IMR-90 (cell line): ENCODE results near the gene NDUFAF7. TPM values are rescaled to one million over a fixed set of nuclear protein-coding genes. Genes with fewer than 3 reads are reported as not detected.

ENCODE experiments used
- ATAC-seq: fragments of 200-7000 bp; cut with Tn5 transposase; 2 replicates; pipeline ENCODE4 v1.9.1; 2020; ENCODE audit warnings: low read depth, mild to moderate bottlenecking, moderate library complexity
- BruUV-seq: library from RNA; stranded (reverse); fragments of 400-500 nt; replicated peaks from 2 replicates; lab custom pipeline; 2021; lab: Mats Ljungman, UMichigan
- CTCF ChIA-PET: fragments of 300-600 bp; formaldehyde crosslinking; extraction: SDS; loops from one replicate; lab custom pipeline; 2021; ENCODE audit warnings: antibody characterized with exemption; lab: Yijun Ruan, JAX
- POLR2A ChIA-PET: fragments of 300-600 bp; sonication (Branson Sonifier 250); formaldehyde crosslinking; loops from one replicate; lab custom pipeline; 2022; ENCODE audit warnings: antibody characterized with exemption; ENCODE audit not compliant: unreplicated experiment; lab: Charles Lee
- DNase-seq: peaks from one replicate; pipeline ENCODE4 v3.0.0; 2013
- H2AFZ ChIP-seq: replicated peaks from 2 replicates; pipeline ENCODE3; 2013; ENCODE audit warnings: low read length, mild to moderate bottlenecking; ENCODE audit not compliant: poor library complexity
- H2AK5ac ChIP-seq: 2 replicates; pipeline ENCODE4 v1.6.1; 2013; ENCODE audit warnings: low read depth, low read length, inconsistent platforms
- H2AK9ac ChIP-seq: replicated peaks from 2 replicates; pipeline ENCODE3; 2013; ENCODE audit warnings: mild to moderate bottlenecking, low read depth, low read length, moderate library complexity; ENCODE audit not compliant: poor library complexity
- H2BK120ac ChIP-seq: 2 replicates; pipeline ENCODE4 v1.6.1; 2013; ENCODE audit warnings: low read depth, low read length, inconsistent platforms
- H2BK15ac ChIP-seq: 3 replicates; pipeline ENCODE4 v1.6.1; 2013; ENCODE audit warnings: low read depth, low read length, inconsistent platforms
- H2BK20ac ChIP-seq: 2 replicates; pipeline ENCODE4 v1.6.1; 2013; ENCODE audit warnings: low read depth, mild to moderate bottlenecking, inconsistent platforms, low read length, moderate library complexity
- H2BK5ac ChIP-seq: 2 replicates; pipeline ENCODE4 v1.6.1; 2013; ENCODE audit warnings: mild to moderate bottlenecking, low read depth, low read length, inconsistent platforms; ENCODE audit not compliant: poor library complexity, severe bottlenecking
- H3K14ac ChIP-seq: replicated peaks from 2 replicates; pipeline ENCODE4 v1.6.1; 2013; ENCODE audit warnings: low read depth, low read length, inconsistent platforms
- H3K18ac ChIP-seq: 2 replicates; pipeline ENCODE4 v1.6.1; 2013; ENCODE audit warnings: low read depth, low read length, control low read depth
- H3K23ac ChIP-seq: 2 replicates; pipeline ENCODE4 v1.6.1; 2013; ENCODE audit warnings: low read depth, low read length, inconsistent platforms
- H3K27ac ChIP-seq: 2 replicates; pipeline ENCODE4 v1.5.1; 2013; ENCODE audit warnings: mild to moderate bottlenecking, control low read depth, low read length; ENCODE audit not compliant: insufficient read depth
- H3K27me3 ChIP-seq: 2 replicates; pipeline ENCODE4 v1.6.1; 2013; ENCODE audit warnings: low read length; ENCODE audit not compliant: control insufficient read depth, insufficient read depth
- H3K36me3 ChIP-seq: 2 replicates; pipeline ENCODE4 v1.6.1; 2013; ENCODE audit warnings: low read length, mixed read lengths; ENCODE audit not compliant: control insufficient read depth, insufficient read depth
- H3K4ac ChIP-seq: 2 replicates; pipeline ENCODE4 v1.6.1; 2013; ENCODE audit warnings: low read depth, low read length, inconsistent platforms
- H3K4me1 ChIP-seq: 2 replicates; pipeline ENCODE4 v1.6.1; 2013; ENCODE audit warnings: low read length, mixed read lengths; ENCODE audit not compliant: control insufficient read depth, insufficient read depth
- H3K4me2 ChIP-seq: 2 replicates; pipeline ENCODE4 v1.6.1; 2013; ENCODE audit warnings: low read depth, mild to moderate bottlenecking, control low read depth, low read length, moderate library complexity
- H3K4me3 ChIP-seq: 2 replicates; pipeline ENCODE4 v1.5.1; 2013; ENCODE audit warnings: low read depth, mild to moderate bottlenecking, control low read depth, low read length, moderate library complexity; ENCODE audit not compliant: insufficient read depth
- H3K56ac ChIP-seq: 2 replicates; pipeline ENCODE4 v1.6.1; 2013; ENCODE audit warnings: low read length, inconsistent platforms; ENCODE audit not compliant: insufficient read depth; ENCODE audit errors: extremely low read depth
- H3K79me1 ChIP-seq, 2 experiments: 2 replicates each; pipeline ENCODE4 v1.6.1; 2013; ENCODE audit warnings: low read length in 2 of 2, inconsistent platforms in 1 of 2, low read depth in 1 of 2
- H3K9ac ChIP-seq: 2 replicates; pipeline ENCODE4 v1.6.1; 2013; ENCODE audit warnings: low read depth, low read length, control low read depth
- H3K9me1 ChIP-seq: 2 replicates; pipeline ENCODE4 v1.6.1; 2013; ENCODE audit warnings: low read length, inconsistent platforms; ENCODE audit not compliant: insufficient read depth
- H3K9me3 ChIP-seq: 2 replicates; pipeline ENCODE4 v1.6.1; 2013; ENCODE audit warnings: low read length; ENCODE audit not compliant: control insufficient read depth, insufficient read depth
- H4K20me1 ChIP-seq: 2 replicates; pipeline ENCODE4 v1.6.1; 2013; ENCODE audit warnings: low read length, inconsistent platforms; ENCODE audit not compliant: insufficient read depth
- H4K5ac ChIP-seq: 2 replicates; pipeline ENCODE4 v1.6.1; 2013; ENCODE audit warnings: mild to moderate bottlenecking, low read depth, low read length, control low read depth
- H4K8ac ChIP-seq, 2 experiments: 2 replicates each; pipeline ENCODE4 v1.6.1; 2013; ENCODE audit warnings: low read depth in 2 of 2, low read length in 2 of 2, control low read depth in 1 of 2, inconsistent platforms in 1 of 2
- H4K91ac ChIP-seq: 2 replicates; pipeline ENCODE4 v1.6.1; 2013; ENCODE audit warnings: low read depth, low read length, inconsistent platforms; ENCODE audit not compliant: insufficient read depth
- BHLHE40 ChIP-seq: fragments of 150-350 bp; IDR thresholded peaks from 2 replicates; pipeline ENCODE4 v1.6.1; 2016; ENCODE audit warnings: mild to moderate bottlenecking, low read depth, low read length
- CEBPB ChIP-seq: IDR thresholded peaks from 2 replicates; pipeline ENCODE4 v1.6.1; 2012; ENCODE audit warnings: low read depth, low read length, improper control_type of control experiment
- CHD1 ChIP-seq: IDR thresholded peaks from 2 replicates; pipeline ENCODE4 v1.6.1; 2012; ENCODE audit warnings: low read depth, low read length, improper control_type of control experiment
- FOS ChIP-seq: fragments of 150-350 bp; IDR thresholded peaks from 2 replicates; pipeline ENCODE4 v1.6.1; 2016; ENCODE audit warnings: low read depth, low read length
- MAFK ChIP-seq: IDR thresholded peaks from 2 replicates; pipeline ENCODE4 v1.6.1; 2012; ENCODE audit warnings: low read depth, low read length, improper control_type of control experiment
- MAZ ChIP-seq: IDR thresholded peaks from 2 replicates; pipeline ENCODE4 v1.6.1; 2012; ENCODE audit warnings: low read depth, mild to moderate bottlenecking, low read length, improper control_type of control experiment, moderate library complexity, borderline replicate concordance
- MXI1 ChIP-seq: IDR thresholded peaks from 2 replicates; pipeline ENCODE4 v1.6.1; 2012; ENCODE audit warnings: low read depth, mild to moderate bottlenecking, low read length, moderate library complexity, borderline replicate concordance
- NFE2L2 ChIP-seq: fragments of 150-350 bp; IDR thresholded peaks from 2 replicates; pipeline ENCODE4 v1.6.1; 2016; ENCODE audit warnings: low read depth, mild to moderate bottlenecking, low read length
- POLR2A ChIP-seq: IDR thresholded peaks from 2 replicates; pipeline ENCODE4 v1.6.1; 2012; ENCODE audit warnings: mild to moderate bottlenecking, low read depth, low read length
- RAD21 ChIP-seq: IDR thresholded peaks from 2 replicates; pipeline ENCODE4 v1.6.1; 2012; ENCODE audit warnings: low read length, improper control_type of control experiment
- RCOR1 ChIP-seq: IDR thresholded peaks from 2 replicates; pipeline ENCODE4 v1.6.1; 2012; ENCODE audit warnings: mild to moderate bottlenecking, low read length, improper control_type of control experiment; ENCODE audit not compliant: insufficient replicate concordance
- RFX5 ChIP-seq: IDR thresholded peaks from 2 replicates; pipeline ENCODE4 v1.8.0; 2012; ENCODE audit warnings: low read depth, mild to moderate bottlenecking, low read length, moderate library complexity
- SMC3 ChIP-seq: fragments of 150-350 bp; IDR thresholded peaks from 2 replicates; pipeline ENCODE4 v1.6.1; 2016; ENCODE audit warnings: low read depth, mild to moderate bottlenecking, antibody characterized with exemption, low read length, moderate library complexity
- WGBS, 2 experiments: methylation state at CpG; one replicate each; pipeline versions ENCODE4 v1.1.5 to v1.1.7; 2013; ENCODE audit warnings: missing lambda C conversion rate in 2 of 2; ENCODE audit not compliant: insufficient read length in 1 of 2; ENCODE audit errors: extremely low coverage in 2 of 2; 5-methylcytosine and 5-hydroxymethylcytosine counted together
- dilution Hi-C: fragments of 300-500 bp; cut with HindIII; formaldehyde crosslinking; loops from one replicate; pipeline ENCODE4 v1.14.3; 2018; ENCODE audit warnings: low sequenced_read_pairs; ENCODE audit not compliant: unreplicated experiment
- in situ Hi-C: fragments of 300-500 bp; cut with MboI; formaldehyde crosslinking; loops from 3 replicates; pipeline ENCODE4 v1.14.3; 2019; ENCODE audit warnings: low sequenced_read_pairs, inconsistent platforms, mixed read lengths
- intact Hi-C: fragments of 100-400 bp; cut with micrococcal nuclease; formaldehyde crosslinking; loops from 2 replicates; pipeline ENCODE4 v1.10.0; 2022
- polyA plus RNA-seq, 3 experiments: library from polyadenylated mRNA; depleted of rRNA; stranded (reverse); fragments of >200 nt; gene quantifications; 2 replicates each; pipeline ENCODE4 v1.2.3, GENCODE V29; 2012; ENCODE audit warnings: low replicate concordance in 1 of 3
- total RNA-seq: library from RNA; depleted of rRNA; stranded (reverse); fragments of >200 nt; gene quantifications from 2 replicates; pipeline ENCODE4 v1.2.3, GENCODE V29; 2012
- TF ChIP-seq, protein P1 (sequence below): fragments of 150-350 bp; IDR thresholded peaks from 2 replicates; pipeline ENCODE4 v1.6.1; 2016; ENCODE audit warnings: low read depth, mild to moderate bottlenecking, low read length, moderate library complexity, borderline replicate concordance
- TF ChIP-seq, protein P2 (sequence below): conservative IDR thresholded peaks from 2 replicates; pipeline ENCODE4 v1.5.1; 2012; ENCODE audit warnings: mild to moderate bottlenecking, low read depth, low read length, improper control_type of control experiment

Gene NDUFAF7
- total and polyA plus RNA-seq, 2 of the 4 experiments (the other 2 are of a cell fraction) = 9.9 to 17.4 TPM

DNA sequence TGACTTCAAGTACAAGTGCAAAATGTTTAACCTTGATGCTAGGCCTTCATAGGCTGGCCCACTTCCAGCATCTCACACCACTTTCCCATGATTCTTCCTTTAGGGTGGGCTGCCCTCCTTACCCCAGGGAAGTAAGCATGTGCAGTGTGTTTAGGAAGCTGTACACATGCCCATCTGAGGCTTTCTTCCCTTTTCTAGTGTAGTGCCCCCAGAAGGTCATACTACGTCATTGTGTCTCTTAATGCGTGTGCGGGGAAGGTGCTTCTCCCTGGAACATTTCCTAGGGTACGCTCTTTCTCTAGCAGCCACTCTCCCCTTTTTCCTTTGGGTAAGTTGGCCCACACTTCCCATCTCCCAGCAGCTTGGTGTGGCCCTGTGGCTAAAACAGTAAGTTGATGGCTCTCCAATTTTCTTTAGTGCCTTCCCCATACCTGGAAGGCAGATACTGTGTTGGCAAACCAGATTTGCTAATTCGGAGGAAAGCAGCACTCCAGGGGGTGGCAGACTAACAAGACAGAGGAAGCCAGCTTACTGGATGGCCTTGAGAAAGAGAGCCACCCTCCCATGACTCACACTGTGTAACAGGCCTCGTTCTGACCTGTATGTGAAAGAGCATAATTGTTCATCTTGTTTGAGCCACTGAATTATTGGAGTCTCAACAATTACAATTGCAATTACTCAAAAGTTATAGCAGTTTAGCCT is 41.9 kb upstream of the NDUFAF7 start:
- no peak overlapping the region for H3K4me2 ChIP-seq
- no peak overlapping the region for H3K14ac ChIP-seq
- peaks cover 3% of the 10 kb centered on the region; the same call in 1 of the 2 replicates for H3K9me1 ChIP-seq
- no peak overlapping the region for H3K23ac ChIP-seq
- no peak overlapping the region for H2BK20ac ChIP-seq
- ChIA-PET CTCF (interaction anchor here (0.6 kb wide), 2 partner anchors 21 to 47 kb away, joined by 3 read pairs; no protein-coding TSS in a partner anchor), POLR2A (no interaction called here)
- no peak overlapping the region for H2AK9ac ChIP-seq
- H2BK120ac ChIP-seq = no peak overlapping the region
- peak overlapping the region; percentile 80 for H2AFZ ChIP-seq
- no peak overlapping the region for H3K18ac ChIP-seq
- H4K5ac ChIP-seq = 0 out of 2 replicates have a peak overlapping the region, but pooled peaks have one; percentile 2
- no peak overlapping the region for H4K91ac ChIP-seq
- no peak overlapping the region for H3K56ac ChIP-seq
- H3K9ac ChIP-seq = no peak overlapping the region
- H3K4ac ChIP-seq = no peak overlapping the region
- peak overlapping the region; percentile 16; a peak in 1 of 4 replicates for H4K8ac ChIP-seq
- peak; percentile 90 for DNase-seq
- no peaks in the 10 kb centered on the region for H3K36me3 ChIP-seq
- no peaks in the 10 kb centered on the region for H3K9me3 ChIP-seq
- no peak overlapping the region for H3K27ac ChIP-seq
- no peaks in the 10 kb centered on the region for H4K20me1 ChIP-seq
- WGBS, 2 experiments = 80% methylated on average over 1 of the region's 6 CpGs; no CpG with 5 or more reads in 1 of the 2 experiments
- peak; percentile 100 for ATAC-seq
- no TSS peak for BruUV-seq
- intact Hi-C loops (no loop called here), dilution Hi-C loops (no loop called here), in situ Hi-C loops (no loop called here)
- H2BK15ac ChIP-seq = no peak overlapping the region
- H3K4me1 ChIP-seq = peaks cover 2% of the 10 kb centered on the region
- H3K79me1 ChIP-seq = no peaks in the 10 kb centered on the region
- H2AK5ac ChIP-seq = no peak overlapping the region; the same call in 1 of the 2 replicates
- H3K4me3 ChIP-seq = no peak overlapping the region
- no peak overlapping the region for H2BK5ac ChIP-seq
- no peaks in the 10 kb centered on the region; the same call in none of the 2 replicates for H3K27me3 ChIP-seq
- TF ChIP-seq FOS = peak; percentile 33; the same call in 1 of the 2 replicates
- TF ChIP-seq, protein P1, sequence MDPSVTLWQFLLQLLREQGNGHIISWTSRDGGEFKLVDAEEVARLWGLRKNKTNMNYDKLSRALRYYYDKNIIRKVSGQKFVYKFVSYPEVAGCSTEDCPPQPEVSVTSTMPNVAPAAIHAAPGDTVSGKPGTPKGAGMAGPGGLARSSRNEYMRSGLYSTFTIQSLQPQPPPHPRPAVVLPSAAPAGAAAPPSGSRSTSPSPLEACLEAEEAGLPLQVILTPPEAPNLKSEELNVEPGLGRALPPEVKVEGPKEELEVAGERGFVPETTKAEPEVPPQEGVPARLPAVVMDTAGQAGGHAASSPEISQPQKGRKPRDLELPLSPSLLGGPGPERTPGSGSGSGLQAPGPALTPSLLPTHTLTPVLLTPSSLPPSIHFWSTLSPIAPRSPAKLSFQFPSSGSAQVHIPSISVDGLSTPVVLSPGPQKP = no peak
- TF ChIP-seq RCOR1 = no peak
- no peak for TF ChIP-seq SMC3
- no peak for TF ChIP-seq MAZ
- TF ChIP-seq BHLHE40 = no peak
- TF ChIP-seq CEBPB = peak; percentile 58
- no peak for TF ChIP-seq RAD21
- no peak for TF ChIP-seq RFX5
- no peak for TF ChIP-seq NFE2L2
- TF ChIP-seq, protein P2, sequence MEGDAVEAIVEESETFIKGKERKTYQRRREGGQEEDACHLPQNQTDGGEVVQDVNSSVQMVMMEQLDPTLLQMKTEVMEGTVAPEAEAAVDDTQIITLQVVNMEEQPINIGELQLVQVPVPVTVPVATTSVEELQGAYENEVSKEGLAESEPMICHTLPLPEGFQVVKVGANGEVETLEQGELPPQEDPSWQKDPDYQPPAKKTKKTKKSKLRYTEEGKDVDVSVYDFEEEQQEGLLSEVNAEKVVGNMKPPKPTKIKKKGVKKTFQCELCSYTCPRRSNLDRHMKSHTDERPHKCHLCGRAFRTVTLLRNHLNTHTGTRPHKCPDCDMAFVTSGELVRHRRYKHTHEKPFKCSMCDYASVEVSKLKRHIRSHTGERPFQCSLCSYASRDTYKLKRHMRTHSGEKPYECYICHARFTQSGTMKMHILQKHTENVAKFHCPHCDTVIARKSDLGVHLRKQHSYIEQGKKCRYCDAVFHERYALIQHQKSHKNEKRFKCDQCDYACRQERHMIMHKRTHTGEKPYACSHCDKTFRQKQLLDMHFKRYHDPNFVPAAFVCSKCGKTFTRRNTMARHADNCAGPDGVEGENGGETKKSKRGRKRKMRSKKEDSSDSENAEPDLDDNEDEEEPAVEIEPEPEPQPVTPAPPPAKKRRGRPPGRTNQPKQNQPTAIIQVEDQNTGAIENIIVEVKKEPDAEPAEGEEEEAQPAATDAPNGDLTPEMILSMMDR = 0 out of 2 replicates have a peak, but pooled peaks have one; percentile 14
- TF ChIP-seq MXI1 = no peak
- TF ChIP-seq POLR2A = no peak
- no peak for TF ChIP-seq CHD1
- no peak for TF ChIP-seq MAFK
